ENCODE measurements around the gene PDE4D. TPM values are rescaled to one million over a fixed set of nuclear protein-coding genes. Genes with fewer than 3 reads are reported as not detected.

Gene PDE4D
- total RNA-seq, 1 experiment from 2014 or later: 2.4 TPM

DNA sequence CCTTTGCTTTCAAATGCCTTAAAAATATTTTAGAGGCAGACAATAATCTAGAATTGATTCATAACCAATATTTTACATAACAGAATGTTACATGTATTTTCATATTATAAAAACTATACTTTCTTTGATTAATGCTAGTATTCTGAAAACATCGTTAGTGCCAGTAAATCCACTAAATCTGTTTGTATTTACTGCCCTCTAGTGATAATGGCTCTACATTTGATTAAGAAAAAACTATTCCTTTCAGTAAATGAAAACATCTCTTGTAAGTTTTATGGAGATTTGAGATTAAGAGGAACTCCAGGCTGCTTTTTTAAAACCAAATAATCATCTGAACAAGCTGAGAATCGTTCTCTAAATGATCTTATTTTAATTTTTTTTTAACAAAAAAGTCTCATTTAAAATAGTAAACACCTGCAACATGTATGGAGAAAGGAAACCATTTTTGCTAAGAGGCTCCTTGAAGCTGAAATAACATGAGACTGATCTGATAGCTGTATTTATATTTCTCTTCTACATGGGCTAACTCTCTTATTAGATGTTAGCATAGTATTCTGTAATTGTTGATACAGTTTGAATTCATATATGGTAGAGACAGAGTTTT, 886.0 kb downstream of the PDE4D start:
- intact Hi-C loops (cut with micrococcal nuclease; ENCODE audit: unreplicated experiment) (loop anchor here (1.0 to 5.0 kb wide), 2 partner anchors 116 to 135 kb away; no protein-coding TSS in a partner anchor), in situ Hi-C loops (cut with HindIII; ENCODE audit: low pct_unique_long_range_greater_than_20kb, low sequenced_read_pairs) (no loop called here)
- no peak for ATAC-seq
- H3K9me3 ChIP-seq (ENCODE audit: control insufficient read depth, insufficient read depth, low read depth, low read length): no peaks in the 10 kb centered on the region
- H3K36me3 ChIP-seq (ENCODE audit: control insufficient read depth, insufficient read depth, low read length): no peaks in the 10 kb centered on the region
- ChIA-PET POLR2A (no interaction called here), CTCF (no interaction called here)
- no peaks in the 10 kb centered on the region for H3K4me1 ChIP-seq (ENCODE audit: control insufficient read depth, insufficient read depth, low read length)
- no peak overlapping the region for H3K4me3 ChIP-seq (ENCODE audit: low read depth in 2 of 2, low read length in 2 of 2)
- no peak overlapping the region for H3K27ac ChIP-seq (ENCODE audit: low read length)
- no peaks in the 10 kb centered on the region; the same call in 1 of the 2 replicates for H3K27me3 ChIP-seq (ENCODE audit: control insufficient read depth, insufficient read depth, low read length)
- TF ChIP-seq CTCF (IDR thresholded peaks at IDR 0.05) (peak; percentile 51; the same call in 1 of the 2 replicates), REST (IDR thresholded peaks at IDR 0.05; ENCODE audit: insufficient read depth in 1 of 2, low read depth in 2 of 2, low read length in 1 of 2) (no peak)
- no TSS peak for BruUV-seq (replicated peaks)
- no peak for DNase-seq (ENCODE audit: low read depth, low spot score)

- Histone ChIP-seq H3K4me3 (ENCODE audit: low read depth in 2 of 2, low read length in 2 of 2) (no peak overlapping the region), H3K27ac (ENCODE audit: low read length) (no peak overlapping the region), H3K36me3 (ENCODE audit: control insufficient read depth, insufficient read depth, low read length) (no peaks in the 10 kb centered on the region), H3K27me3 (ENCODE audit: control insufficient read depth, insufficient read depth, low read length) (no peaks in the 10 kb centered on the region; the same call in 1 of the 2 replicates), H3K4me1 (ENCODE audit: control insufficient read depth, insufficient read depth, low read length) (no peaks in the 10 kb centered on the region), H3K9me3 (ENCODE audit: control insufficient read depth, insufficient read depth, low read depth, low read length) (no peaks in the 10 kb centered on the region)
- in situ Hi-C loops (cut with HindIII; ENCODE audit: low pct_unique_long_range_greater_than_20kb, low sequenced_read_pairs): no loop called here
- POLR2A ChIA-PET: no interaction called here
- DNase-seq (ENCODE audit: low read depth, low spot score): no peak
- BruUV-seq (replicated peaks): no TSS peak
- intact Hi-C loops (cut with micrococcal nuclease; ENCODE audit: unreplicated experiment): loop anchor here (5.0 kb wide), 1 partner anchor 134 kb away; no protein-coding TSS in a partner anchor
- no peak for ATAC-seq
- CTCF ChIA-PET: no interaction called here
- no peak for TF ChIP-seq CTCF (IDR thresholded peaks at IDR 0.05)
- no peak for TF ChIP-seq TCF7L2 (IDR thresholded peaks at IDR 0.05; ENCODE audit: low read depth, low read length)
- no peak for TF ChIP-seq POLR2AphosphoS5 (IDR thresholded peaks at IDR 0.05; ENCODE audit: low read depth, low read length)
- no peak for TF ChIP-seq SIN3A (IDR thresholded peaks at IDR 0.05; ENCODE audit: borderline replicate concordance, insufficient read depth, low read depth, low read length)
- no peak for TF ChIP-seq REST (IDR thresholded peaks at IDR 0.05; ENCODE audit: insufficient read depth in 1 of 2, low read depth in 2 of 2, low read length in 1 of 2)
Measured at GRCh38 chr5:59005934-59006701, 887.4 kb downstream of the PDE4D start.
